PC-9 (cell line): ENCODE results near the gene SPATA12. TPM values are rescaled to one million over a fixed set of nuclear protein-coding genes. Genes with fewer than 3 reads are reported as not detected.

Source experiments
- BruUV-seq: library from RNA; stranded (reverse); fragments of 400-500 nt; replicated peaks from 2 replicates; lab custom pipeline; 2021; lab: Mats Ljungman, UMichigan
- CTCF ChIA-PET: fragments of 300-600 bp; sonication (Branson Sonifier 250); formaldehyde crosslinking; loops from one replicate; lab custom pipeline; 2022; ENCODE audit warnings: antibody characterized with exemption; lab: Charles Lee
- POLR2A ChIA-PET: fragments of 300-600 bp; sonication (Branson Sonifier 250); formaldehyde crosslinking; loops from one replicate; lab custom pipeline; 2022; ENCODE audit warnings: antibody characterized with exemption; ENCODE audit not compliant: unreplicated experiment; lab: Charles Lee
- DNase-seq, 2 experiments: peaks; one replicate each; pipeline versions ENCODE4 v3.0.0 to v3.0.0-alpha.2; 2015 to 2022; ENCODE audit warnings: mixed read lengths in 1 of 2
- H2AFZ ChIP-seq: fragments of 200-600 bp; sonication (generic); 2 replicates; pipeline ENCODE4 v1.8.1; 2017; ENCODE audit warnings: antibody characterized with exemption
- H3F3A ChIP-seq: fragments of 200-600 bp; sonication (generic); 2 replicates; pipeline ENCODE4 v1.8.1; 2017; ENCODE audit warnings: antibody characterized with exemption, mild to moderate bottlenecking, low read depth; ENCODE audit not compliant: insufficient read depth
- H3K27ac ChIP-seq: fragments of 200-600 bp; sonication (generic); 2 replicates; pipeline ENCODE4 v1.6.1; 2016; ENCODE audit warnings: mixed run types
- H3K27me3 ChIP-seq: fragments of 200-600 bp; sonication (generic); 2 replicates; pipeline ENCODE4 v1.6.1; 2016; ENCODE audit warnings: low read depth, mixed run types; ENCODE audit not compliant: insufficient read depth
- H3K36me3 ChIP-seq: fragments of 200-600 bp; sonication (generic); 2 replicates; pipeline ENCODE4 v1.6.1; 2016; ENCODE audit warnings: low read depth, mixed run types
- H3K4me1 ChIP-seq: fragments of 200-600 bp; sonication (generic); replicated peaks from 2 replicates; pipeline ENCODE4 v1.6.1; 2016; ENCODE audit warnings: mixed run types; ENCODE audit not compliant: insufficient read depth
- H3K4me2 ChIP-seq: fragments of 200-600 bp; sonication (generic); 2 replicates; pipeline ENCODE4 v1.6.1; 2017; ENCODE audit warnings: mixed run types
- H3K4me3 ChIP-seq: fragments of 200-600 bp; sonication (generic); 2 replicates; pipeline ENCODE4 v1.6.1; 2016; ENCODE audit warnings: mixed run types
- H3K79me2 ChIP-seq: fragments of 200-600 bp; sonication (generic); 2 replicates; pipeline ENCODE4 v1.6.1; 2017; ENCODE audit warnings: low read depth, mixed run types
- H3K9me2 ChIP-seq: fragments of 200-600 bp; sonication (generic); 2 replicates; pipeline ENCODE4 v1.8.1; 2017; ENCODE audit warnings: mild to moderate bottlenecking; ENCODE audit not compliant: insufficient read depth
- H3K9me3 ChIP-seq: fragments of 200-600 bp; sonication (generic); 2 replicates; pipeline ENCODE4 v1.8.1; 2016; ENCODE audit warnings: low read depth; ENCODE audit not compliant: insufficient read depth
- H4K20me1 ChIP-seq: fragments of 200-600 bp; sonication (generic); 2 replicates; pipeline ENCODE4 v1.8.1; 2017; ENCODE audit not compliant: insufficient read depth
- CTCF ChIP-seq: fragments of 200-600 bp; sonication (generic); conservative IDR thresholded peaks from 2 replicates; pipeline ENCODE4 v1.6.1; 2017; ENCODE audit warnings: mixed run types, antibody characterized with exemption, mild to moderate bottlenecking, moderate library complexity
- EZH2 ChIP-seq: fragments of 200-600 bp; sonication (generic); IDR thresholded peaks from 2 replicates; pipeline ENCODE4 v1.8.0; 2017; ENCODE audit warnings: antibody characterized with exemption, low read depth
- intact Hi-C: fragments of 100-400 bp; cut with micrococcal nuclease; formaldehyde crosslinking; loops from one replicate; pipeline ENCODE4 v1.10.0; 2022; ENCODE audit not compliant: unreplicated experiment
- total RNA-seq: library from RNA; stranded (reverse); gene quantifications from 2 replicates; pipeline ENCODE4 v1.2.3, GENCODE V29; 2021

The SPATA12 gene
- total RNA-seq, 1 experiment from 2014 or later, result 0.57 TPM

- Histone ChIP-seq H3K36me3 (no peaks in the 10 kb centered on the region), H3K27me3 (no peaks in the 10 kb centered on the region), H3K9me2 (no peaks in the 10 kb centered on the region), H3K4me2 (no peak overlapping the region), H3K4me1 (no peaks in the 10 kb centered on the region), H3K79me2 (no peaks in the 10 kb centered on the region), H3K4me3 (no peak overlapping the region), H3F3A (no peaks in the 10 kb centered on the region), H3K27ac (no peak overlapping the region), H4K20me1 (no peaks in the 10 kb centered on the region), H2AFZ (no peak overlapping the region), H3K9me3 (no peaks in the 10 kb centered on the region)
- DNase-seq, result no peak
- no TSS peak for BruUV-seq
- CTCF ChIA-PET, result interaction anchor here (0.5 kb wide), 1 partner anchor 115 kb away, joined by 7 read pairs; no protein-coding TSS in a partner anchor
- intact Hi-C loops, result no loop called here
- TF ChIP-seq CTCF (no peak), EZH2 (no peak)
- POLR2A ChIA-PET, result no interaction called here
These were observed 49.8 kb downstream of the SPATA12 start for GRCh38 chr3:57110214-57110613.

- H3K9me3 ChIP-seq, result no peaks in the 10 kb centered on the region
- H3K27ac ChIP-seq, result no peak overlapping the region
- intact Hi-C loops, result no loop called here
- no peaks in the 10 kb centered on the region for H3K36me3 ChIP-seq
- no peak for DNase-seq
- CTCF ChIA-PET, result no interaction called here
- no TSS peak for BruUV-seq
- no peaks in the 10 kb centered on the region for H3K27me3 ChIP-seq
- POLR2A ChIA-PET, result no interaction called here
- H3K9me2 ChIP-seq, result no peaks in the 10 kb centered on the region
- no peak overlapping the region for H2AFZ ChIP-seq
- H3K4me3 ChIP-seq, result no peak overlapping the region
- no peaks in the 10 kb centered on the region for H3K79me2 ChIP-seq
- no peaks in the 10 kb centered on the region for H4K20me1 ChIP-seq
- H3K4me2 ChIP-seq, result no peak overlapping the region
- no peaks in the 10 kb centered on the region for H3F3A ChIP-seq
- TF ChIP-seq EZH2 (no peak), CTCF (no peak)
- no peaks in the 10 kb centered on the region for H3K4me1 ChIP-seq
These were observed 50.3 kb downstream of the SPATA12 start for GRCh38 chr3:57110798-57111197.

GRCh38 chr3:57112206-57112605 lies 51.7 kb downstream of the SPATA12 start:
- CTCF ChIA-PET, result no interaction called here
- TF ChIP-seq EZH2 (no peak), CTCF (0 out of 2 replicates have a peak, but pooled peaks have one; percentile 12)
- intact Hi-C loops, result no loop called here
- BruUV-seq, result no TSS peak
- Histone ChIP-seq H3K4me3 (no peak overlapping the region), H3K4me2 (no peak overlapping the region), H2AFZ (no peak overlapping the region), H3K27me3 (no peaks in the 10 kb centered on the region), H3K9me3 (no peaks in the 10 kb centered on the region), H3K9me2 (no peaks in the 10 kb centered on the region), H3K36me3 (no peaks in the 10 kb centered on the region), H3F3A (no peaks in the 10 kb centered on the region), H3K27ac (no peak overlapping the region), H3K4me1 (no peaks in the 10 kb centered on the region), H3K79me2 (no peaks in the 10 kb centered on the region), H4K20me1 (no peaks in the 10 kb centered on the region)
- POLR2A ChIA-PET, result no interaction called here
- no peak for DNase-seq
